Measurements from ENCODE around the gene GATB. TPM values are rescaled to one million over a fixed set of nuclear protein-coding genes. Genes with fewer than 3 reads are reported as not detected.

GATB gene
- total and polyA plus RNA-seq, 10 of the 15 experiments (the other 5 are each of a cell fraction or from before 2014, with no cell fraction given), result 20.5 to 37.3 (median 30.5) TPM

GRCh38 chr4:151798678-151799416, 38.0 kb upstream of the GATB start (continued):
- no peak for TF ChIP-seq CTCF (IDR thresholded peaks at IDR 0.05 in 2 of 3, conservative IDR thresholded peaks at IDR 0.05 in 1 of 3; ENCODE audit: control insufficient read depth in 2 of 3, extremely low read depth in 1 of 3, insufficient read depth in 1 of 3, low read depth in 3 of 3, low read length in 3 of 3)
- TF ChIP-seq EP300 (IDR thresholded peaks at IDR 0.05; ENCODE audit: borderline replicate concordance in 1 of 2, control insufficient read depth in 1 of 2, low read depth in 2 of 2, low read length in 2 of 2), result peak; percentile 25 to 59; a peak in 2 of 4 replicates
- peak in 1 of 2 experiments; percentile 51; a peak in 1 of 4 replicates for TF ChIP-seq ETV6 (conservative IDR thresholded peaks at IDR 0.05 in 1 of 2, IDR thresholded peaks at IDR 0.05 in 1 of 2; ENCODE audit: borderline replicate concordance in 1 of 2, low read depth in 1 of 2)
- TF ChIP-seq ZNF217 (IDR thresholded peaks at IDR 0.05), result no peak
- TF ChIP-seq EZH2 (IDR thresholded peaks at IDR 0.05; ENCODE audit: borderline replicate concordance, control insufficient read depth, low read depth, low read length), result no peak
- no peak for TF ChIP-seq MXI1 (IDR thresholded peaks at IDR 0.05; ENCODE audit: low read depth, low read length)
- peak; percentile 29; the same call in 1 of the 2 replicates for TF ChIP-seq ATF2 (IDR thresholded peaks at IDR 0.05; ENCODE audit: low read length)
- no peak for TF ChIP-seq NKRF (conservative IDR thresholded peaks at IDR 0.05)
- no peak for TF ChIP-seq ZSCAN29 (IDR thresholded peaks at IDR 0.05)
- TF ChIP-seq ATF3 (IDR thresholded peaks at IDR 0.05; ENCODE audit: borderline replicate concordance, extremely low read depth, low read depth, low read length), result no peak
- TF ChIP-seq BACH1 (IDR thresholded peaks at IDR 0.05; ENCODE audit: borderline replicate concordance), result no peak
- TF ChIP-seq SPI1 (IDR thresholded peaks at IDR 0.05; ENCODE audit: borderline replicate concordance, insufficient read depth, low read depth, low read length), result no peak
- no peak for TF ChIP-seq KLF5 (IDR thresholded peaks at IDR 0.05; ENCODE audit: partially characterized antibody)
- TF ChIP-seq KAT2A (conservative IDR thresholded peaks at IDR 0.05; ENCODE audit: control insufficient read depth, low read depth, low read length), result no peak
- peak; percentile 39; the same call in 1 of the 2 replicates for TF ChIP-seq CREM (IDR thresholded peaks at IDR 0.05; ENCODE audit: low read depth)
- no peak for TF ChIP-seq HSF1 (IDR thresholded peaks at IDR 0.05; ENCODE audit: low read depth, low read length)
- TF ChIP-seq TCF12 (IDR thresholded peaks at IDR 0.05; ENCODE audit: low read depth, low read length), result 0 out of 2 replicates have a peak, but pooled peaks have one; percentile 43
- peak in 1 of 2 experiments; percentile 13; a peak in 1 of 4 replicates for TF ChIP-seq BHLHE40 (IDR thresholded peaks at IDR 0.05; ENCODE audit: borderline replicate concordance in 1 of 2, low read depth in 2 of 2, low read length in 1 of 2)
- TF ChIP-seq JUNB (IDR thresholded peaks at IDR 0.05), result peak; percentile 50
- TF ChIP-seq RUNX3 (IDR thresholded peaks at IDR 0.05; ENCODE audit: low read length), result peak; percentile 95
- TF ChIP-seq YY1 (IDR thresholded peaks at IDR 0.05; ENCODE audit: low read depth, low read length), result no peak

Data from GM12878 (cell line).